Retinal pigment epithelial cell (primary cell): ENCODE measurements around the gene XRCC2.
A peak's percentile ranks its signal among the peaks of the same experiment; 100 is the strongest.

Source experiments
- DNase-seq: peaks from one replicate; pipeline ENCODE4 v3.0.0-alpha.2; 2010; ENCODE audit warnings: low read depth
- H3K4me3 ChIP-seq: 2 replicates; pipeline ENCODE4 v1.5.1; 2011; ENCODE audit warnings: mild to moderate bottlenecking, low read length, control low read depth, moderate library complexity
- TF ChIP-seq, protein P1 (sequence below): conservative IDR thresholded peaks from 2 replicates; pipeline ENCODE4 v1.5.1; 2011; ENCODE audit warnings: low read depth, low read length, control low read depth, inconsistent platforms

Gene XRCC2

DNA sequence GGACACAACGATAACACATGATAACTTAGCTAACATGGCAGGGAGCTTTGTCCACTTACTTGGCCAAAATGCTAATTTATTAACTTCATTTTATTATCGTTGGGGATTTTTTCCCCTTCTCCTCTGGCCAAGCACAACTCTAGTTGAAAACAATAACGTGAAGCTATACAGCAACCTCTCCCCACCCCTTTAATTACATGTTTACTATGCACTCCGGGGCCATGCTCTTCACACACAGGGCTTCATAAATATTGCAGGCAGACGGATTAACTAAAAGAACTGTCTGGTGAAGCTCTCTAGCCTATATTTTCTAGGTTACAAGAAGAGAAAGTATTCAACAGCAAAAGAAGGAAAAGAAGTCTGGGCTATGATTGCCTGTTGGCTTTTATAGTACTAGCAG lies 51.7 kb downstream of the XRCC2 start:
- H3K4me3 ChIP-seq: no peak overlapping the region
- no peak for DNase-seq
- TF ChIP-seq, protein P1, sequence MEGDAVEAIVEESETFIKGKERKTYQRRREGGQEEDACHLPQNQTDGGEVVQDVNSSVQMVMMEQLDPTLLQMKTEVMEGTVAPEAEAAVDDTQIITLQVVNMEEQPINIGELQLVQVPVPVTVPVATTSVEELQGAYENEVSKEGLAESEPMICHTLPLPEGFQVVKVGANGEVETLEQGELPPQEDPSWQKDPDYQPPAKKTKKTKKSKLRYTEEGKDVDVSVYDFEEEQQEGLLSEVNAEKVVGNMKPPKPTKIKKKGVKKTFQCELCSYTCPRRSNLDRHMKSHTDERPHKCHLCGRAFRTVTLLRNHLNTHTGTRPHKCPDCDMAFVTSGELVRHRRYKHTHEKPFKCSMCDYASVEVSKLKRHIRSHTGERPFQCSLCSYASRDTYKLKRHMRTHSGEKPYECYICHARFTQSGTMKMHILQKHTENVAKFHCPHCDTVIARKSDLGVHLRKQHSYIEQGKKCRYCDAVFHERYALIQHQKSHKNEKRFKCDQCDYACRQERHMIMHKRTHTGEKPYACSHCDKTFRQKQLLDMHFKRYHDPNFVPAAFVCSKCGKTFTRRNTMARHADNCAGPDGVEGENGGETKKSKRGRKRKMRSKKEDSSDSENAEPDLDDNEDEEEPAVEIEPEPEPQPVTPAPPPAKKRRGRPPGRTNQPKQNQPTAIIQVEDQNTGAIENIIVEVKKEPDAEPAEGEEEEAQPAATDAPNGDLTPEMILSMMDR: no peak

DNA sequence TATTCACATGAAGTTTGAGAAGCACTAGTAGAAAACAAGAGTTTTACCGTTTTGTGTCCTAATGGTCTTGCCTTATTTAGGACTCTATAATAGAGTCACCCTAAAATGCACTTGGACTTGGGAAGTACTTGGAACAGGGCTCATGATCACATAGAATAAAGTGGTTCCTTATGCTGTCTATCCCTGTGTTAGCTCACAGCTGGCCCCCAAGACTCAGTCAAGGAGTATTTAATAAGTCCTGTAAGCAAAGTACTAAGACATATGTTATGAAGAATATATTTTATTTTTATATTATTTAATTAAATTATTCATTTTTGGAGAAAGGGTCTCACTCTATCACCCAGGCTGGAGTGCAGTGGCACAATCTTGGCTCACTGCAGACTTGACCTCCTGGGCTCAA lies 54.5 kb downstream of the XRCC2 start:
- no peak for DNase-seq
- H3K4me3 ChIP-seq: no peak overlapping the region
- TF ChIP-seq, protein P1: no peak

DNA sequence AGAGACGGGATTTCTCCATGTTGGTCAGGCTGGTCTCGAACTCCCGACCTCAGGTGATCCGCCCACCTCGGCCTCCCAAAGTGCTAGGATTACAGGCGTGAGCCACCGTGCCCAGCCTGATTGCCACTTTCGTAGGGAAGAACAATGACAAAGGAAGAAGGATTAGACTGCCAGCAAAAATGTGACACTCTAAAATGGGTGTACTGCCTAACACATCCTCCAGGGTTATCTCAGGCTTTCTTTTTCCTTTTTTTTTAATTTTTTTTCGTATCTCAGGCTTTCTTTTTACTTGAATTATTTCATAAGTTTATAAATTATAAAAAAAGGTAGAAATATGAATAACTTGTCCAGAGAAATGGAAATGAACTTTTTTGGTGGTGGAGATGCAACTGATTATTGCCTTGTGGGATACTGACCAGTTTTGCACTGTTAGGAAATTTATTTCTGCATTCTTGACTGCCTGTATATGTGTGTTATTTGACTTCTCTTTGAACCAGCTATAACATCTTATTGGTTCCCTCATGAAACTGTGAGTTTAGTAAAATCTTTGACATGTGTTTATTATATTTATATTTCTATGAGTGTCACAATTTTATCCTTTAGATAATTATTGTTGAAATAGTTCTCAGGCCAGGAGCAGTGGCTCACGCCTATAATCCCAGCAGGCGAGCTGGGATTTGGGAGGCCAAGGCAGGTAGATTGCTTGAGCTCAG lies 56.8 kb downstream of the XRCC2 start:
- TF ChIP-seq, protein P1: no peak
- no peak overlapping the region for H3K4me3 ChIP-seq
- DNase-seq: no peak

DNA sequence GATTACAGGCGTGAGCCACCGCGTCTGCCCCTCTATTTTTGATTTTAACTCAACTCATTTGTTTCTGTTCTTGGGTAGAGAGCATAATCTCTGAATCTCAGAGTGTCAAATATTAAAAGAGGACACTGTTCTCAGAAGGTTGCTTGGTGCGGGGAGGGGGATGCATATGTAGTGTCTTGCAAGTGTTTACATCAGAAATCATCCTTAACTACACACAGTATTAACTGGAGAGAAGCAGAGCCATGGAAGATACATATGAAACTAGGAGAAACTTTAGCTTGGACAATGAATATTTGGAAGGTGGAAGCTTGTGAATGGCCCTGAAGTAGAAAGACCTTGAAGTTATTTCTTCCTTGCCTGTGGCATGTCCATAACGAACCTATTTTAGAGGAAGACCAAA lies 57.5 kb downstream of the XRCC2 start:
- H3K4me3 ChIP-seq: no peak overlapping the region

DNA sequence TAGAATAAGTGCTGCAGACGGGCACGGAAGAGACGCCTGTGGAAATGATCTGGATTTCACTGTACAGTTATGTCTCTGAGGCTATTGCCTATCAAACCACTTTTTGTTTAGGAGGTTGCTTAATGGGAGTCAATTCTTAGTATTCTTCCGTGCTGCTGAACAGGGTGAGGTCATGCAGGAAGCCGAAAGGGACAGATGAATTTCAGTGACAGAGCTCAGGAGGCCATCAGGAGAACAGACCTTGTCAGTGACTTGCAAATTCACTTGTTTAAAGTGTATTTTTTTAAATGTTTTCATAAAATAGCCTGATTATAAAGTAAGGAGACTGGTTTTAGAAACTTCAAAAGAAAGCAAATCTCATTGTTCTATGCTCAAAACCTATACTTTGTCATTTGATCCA lies 58.9 kb downstream of the XRCC2 start:
- H3K4me3 ChIP-seq: no peak overlapping the region
- DNase-seq: no peak
- TF ChIP-seq, protein P1: no peak

More for the DNA sequence above, 57.5 kb downstream of the XRCC2 start:
- TF ChIP-seq, protein P1: no peak
- DNase-seq: no peak

DNA sequence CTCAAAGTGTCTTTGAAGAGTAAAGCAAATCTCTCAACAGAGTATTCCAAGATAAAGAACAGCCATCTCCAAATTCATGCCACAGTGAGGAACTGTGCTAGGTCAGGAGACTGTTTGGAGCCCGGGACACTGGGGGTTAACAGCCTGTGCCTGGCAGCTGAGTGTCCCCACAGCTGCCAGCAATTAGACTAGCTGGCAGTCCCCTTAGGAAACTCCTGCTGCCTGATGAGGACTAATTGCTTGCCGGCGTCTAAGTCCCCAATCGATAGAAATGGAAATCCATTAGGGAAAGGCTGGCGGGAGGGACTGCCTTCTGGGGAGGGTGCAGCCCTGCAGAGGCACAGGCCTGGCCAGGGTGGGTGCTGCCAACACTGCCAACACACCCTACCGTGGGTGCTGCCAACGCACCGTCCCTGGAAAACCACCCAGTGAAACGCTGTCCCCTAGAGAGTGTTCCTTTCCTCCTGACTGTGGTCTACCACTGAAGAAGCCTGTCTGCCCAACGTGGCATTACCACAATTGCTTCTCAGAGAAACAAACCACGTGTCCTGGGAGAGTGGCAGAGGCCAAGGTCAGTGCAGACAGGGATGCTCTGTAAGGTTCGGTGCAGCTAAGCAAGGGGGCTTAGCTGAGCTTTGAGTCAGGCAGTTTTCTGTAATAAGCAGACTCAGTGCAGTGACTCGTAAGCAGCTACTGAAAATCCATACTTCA lies 60.8 kb downstream of the XRCC2 start:
- TF ChIP-seq, protein P1: no peak
- no peak overlapping the region for H3K4me3 ChIP-seq
- peak; percentile 13 for DNase-seq

DNA sequence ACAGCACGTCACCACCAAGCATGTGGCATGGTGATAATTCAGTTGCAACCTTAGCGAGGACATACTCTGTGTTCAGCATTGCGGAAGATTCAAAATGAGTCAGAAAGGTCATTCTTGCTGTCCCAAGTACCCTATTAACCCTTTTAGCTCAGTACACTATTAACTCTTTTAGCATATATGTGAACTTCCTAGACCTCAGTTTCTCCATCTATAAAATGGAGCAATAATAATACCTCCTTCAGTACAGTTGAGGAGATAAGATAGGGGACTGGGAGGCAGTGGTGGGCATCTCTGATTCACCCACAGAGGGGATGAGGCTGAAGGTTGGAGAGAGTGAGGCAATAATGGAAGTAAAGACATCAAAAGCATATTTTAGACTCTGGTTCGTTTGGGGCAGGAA lies 67.3 kb downstream of the XRCC2 start:
- no peak overlapping the region for H3K4me3 ChIP-seq
- DNase-seq: no peak

More for the DNA sequence above, 67.3 kb downstream of the XRCC2 start:
- TF ChIP-seq, protein P1: no peak
